Trophoblast cell (in vitro differentiated cells and primary cell): ENCODE data around the gene ZC3H7B.
A peak's percentile ranks its signal among the peaks of the same experiment; 100 is the strongest.

ENCODE experiments used
- DNase-seq, 2 donors: peaks; one replicate each; pipeline ENCODE4 v3.0.0-alpha.2; 2016
- H2AFZ ChIP-seq: 2 replicates; pipeline ENCODE4 v1.6.1; 2013; ENCODE audit warnings: low read length, moderate library complexity, mild to moderate bottlenecking; ENCODE audit not compliant: insufficient read depth, poor library complexity
- H2AK5ac ChIP-seq: 2 replicates; pipeline ENCODE4 v1.6.1; 2013; ENCODE audit warnings: mild to moderate bottlenecking, low read length
- H2BK120ac ChIP-seq: 2 replicates; pipeline ENCODE4 v1.6.1; 2013; ENCODE audit warnings: low read length, mild to moderate bottlenecking, moderate library complexity; ENCODE audit not compliant: insufficient read depth, poor library complexity
- H2BK12ac ChIP-seq: 2 replicates; pipeline ENCODE4 v1.6.1; 2013; ENCODE audit warnings: mild to moderate bottlenecking, low read length, moderate library complexity
- H2BK5ac ChIP-seq: 2 replicates; pipeline ENCODE4 v1.6.1; 2013; ENCODE audit warnings: low read length, low read depth, moderate library complexity, mild to moderate bottlenecking; ENCODE audit not compliant: poor library complexity
- H3K14ac ChIP-seq: 2 replicates; pipeline ENCODE4 v1.6.1; 2013; ENCODE audit warnings: mild to moderate bottlenecking, low read length
- H3K18ac ChIP-seq: 2 replicates; pipeline ENCODE4 v1.6.1; 2013; ENCODE audit warnings: mild to moderate bottlenecking, low read length
- H3K23ac ChIP-seq: 2 replicates; pipeline ENCODE4 v1.6.1; 2013; ENCODE audit warnings: low read length
- H3K27ac ChIP-seq: 2 replicates; pipeline ENCODE4 v1.5.1; 2013; ENCODE audit warnings: low read depth, mild to moderate bottlenecking, inconsistent platforms, low read length, moderate library complexity
- H3K27me3 ChIP-seq: 2 replicates; pipeline ENCODE4 v1.6.1; 2013; ENCODE audit warnings: inconsistent platforms, mild to moderate bottlenecking, low read length, moderate library complexity; ENCODE audit not compliant: insufficient read depth
- H3K36me3 ChIP-seq, 2 experiments: 1 replicate in 1 of 2; 2 replicates in 1 of 2; pipeline ENCODE4 v1.6.1; 2013; ENCODE audit warnings: low read length in 2 of 2, mild to moderate bottlenecking in 2 of 2, moderate library complexity in 1 of 2; ENCODE audit not compliant: insufficient read depth in 2 of 2, control insufficient read depth in 1 of 2
- H3K4ac ChIP-seq: 2 replicates; pipeline ENCODE4 v1.6.1; 2013; ENCODE audit warnings: low read depth, mild to moderate bottlenecking, low read length, moderate library complexity
- H3K4me1 ChIP-seq, 2 experiments: 1 replicate in 1 of 2; 2 replicates in 1 of 2; pipeline ENCODE4 v1.6.1; 2013; ENCODE audit warnings: low read length in 2 of 2, mild to moderate bottlenecking in 2 of 2, moderate library complexity in 1 of 2; ENCODE audit not compliant: insufficient read depth in 2 of 2, control insufficient read depth in 1 of 2
- H3K4me2 ChIP-seq: 2 replicates; pipeline ENCODE4 v1.6.1; 2013; ENCODE audit warnings: inconsistent platforms, mild to moderate bottlenecking, low read length, moderate library complexity
- H3K4me3 ChIP-seq: 2 replicates; pipeline ENCODE4 v1.5.1; 2013; ENCODE audit warnings: mild to moderate bottlenecking, low read depth, low read length, inconsistent platforms
- H3K79me1 ChIP-seq: one replicate; pipeline ENCODE4 v1.6.1; 2013; ENCODE audit warnings: low read length
- H3K79me2 ChIP-seq: 2 replicates; pipeline ENCODE4 v1.6.1; 2013; ENCODE audit warnings: low read length, mild to moderate bottlenecking; ENCODE audit not compliant: control insufficient read depth, insufficient read depth, poor library complexity
- H3K9ac ChIP-seq: 2 replicates; pipeline ENCODE4 v1.6.1; 2013; ENCODE audit warnings: mild to moderate bottlenecking, low read length
- H3K9me3 ChIP-seq: 2 replicates; pipeline ENCODE4 v1.6.1; 2013; ENCODE audit warnings: low read depth, mild to moderate bottlenecking, control low read depth, inconsistent platforms, low read length; ENCODE audit not compliant: insufficient read depth
- H4K12ac ChIP-seq: 2 replicates; pipeline ENCODE4 v1.6.1; 2013; ENCODE audit warnings: low read depth, mild to moderate bottlenecking, low read length, moderate library complexity
- H4K8ac ChIP-seq: 2 replicates; pipeline ENCODE4 v1.6.1; 2013; ENCODE audit warnings: low read depth, mild to moderate bottlenecking, low read length, moderate library complexity
- H4K91ac ChIP-seq: one replicate; pipeline ENCODE4 v1.6.1; 2013; ENCODE audit warnings: low read depth, mild to moderate bottlenecking, low read length, moderate library complexity
- WGBS: extraction: QIAGEN DNeasy Blood & Tissue Kit; methylation state at CpG from one replicate; pipeline ENCODE4 v1.1.7; 2013; ENCODE audit warnings: missing lambda C conversion rate; ENCODE audit not compliant: insufficient read length, insufficient coverage; ENCODE audit errors: extremely low coverage; 5-methylcytosine and 5-hydroxymethylcytosine counted together

ZC3H7B gene

GRCh38 chr22:41384128-41384527 lies 82.8 kb downstream of the ZC3H7B start:
- Histone ChIP-seq H3K79me2 (peaks cover 2% of the 10 kb centered on the region), H3K4ac (no peak overlapping the region), H3K18ac (no peak overlapping the region), H3K36me3 (peaks cover 2 to 7% of the 10 kb centered on the region in 2 experiments), H2BK12ac (no peak overlapping the region), H3K27ac (no peak overlapping the region), H3K4me3 (no peak overlapping the region), H3K9me3 (no peaks in the 10 kb centered on the region), H3K14ac (no peak overlapping the region), H3K79me1 (peaks cover 9% of the 10 kb centered on the region), H4K8ac (no peak overlapping the region), H3K4me2 (no peak overlapping the region), H4K91ac (no peak overlapping the region), H3K4me1 (peaks cover 8 to 14% of the 10 kb centered on the region in 2 experiments), H2BK5ac (no peak overlapping the region), H2BK120ac (no peak overlapping the region), H3K27me3 (no peaks in the 10 kb centered on the region), H4K12ac (no peak overlapping the region), H3K23ac (no peak overlapping the region), H2AK5ac (no peak overlapping the region), H2AFZ (no peak overlapping the region), H3K9ac (no peak overlapping the region)
- no peak for DNase-seq

- H3K4me2 ChIP-seq: no peak overlapping the region
- H3K4ac ChIP-seq: no peak overlapping the region
- no peaks in the 10 kb centered on the region for H3K79me2 ChIP-seq
- H3K23ac ChIP-seq: no peak overlapping the region
- H3K9ac ChIP-seq: no peak overlapping the region
- peaks cover 3 to 5% of the 10 kb centered on the region in 2 experiments for H3K4me1 ChIP-seq
- H3K14ac ChIP-seq: no peak overlapping the region
- no peaks in the 10 kb centered on the region for H3K27me3 ChIP-seq
- H4K12ac ChIP-seq: no peak overlapping the region
- no peak overlapping the region for H4K8ac ChIP-seq
- no peak overlapping the region for H2BK12ac ChIP-seq
- H4K91ac ChIP-seq: no peak overlapping the region
- H2AFZ ChIP-seq: no peak overlapping the region
- WGBS: no CpG with 5 or more reads among the region's 7 CpGs
- no peak overlapping the region for H2BK120ac ChIP-seq
- no peak overlapping the region for H3K27ac ChIP-seq
- no peak overlapping the region for H3K18ac ChIP-seq
- H3K36me3 ChIP-seq: peaks cover 2 to 9% of the 10 kb centered on the region in 2 experiments
- H3K4me3 ChIP-seq: peak overlapping the region; percentile 10
- H2AK5ac ChIP-seq: no peak overlapping the region
- no peaks in the 10 kb centered on the region for H3K79me1 ChIP-seq
- no peak for DNase-seq
- no peak overlapping the region for H2BK5ac ChIP-seq
- no peaks in the 10 kb centered on the region for H3K9me3 ChIP-seq
Measured at GRCh38 chr22:41387341-41387740, 86.0 kb downstream of the ZC3H7B start.

DNA sequence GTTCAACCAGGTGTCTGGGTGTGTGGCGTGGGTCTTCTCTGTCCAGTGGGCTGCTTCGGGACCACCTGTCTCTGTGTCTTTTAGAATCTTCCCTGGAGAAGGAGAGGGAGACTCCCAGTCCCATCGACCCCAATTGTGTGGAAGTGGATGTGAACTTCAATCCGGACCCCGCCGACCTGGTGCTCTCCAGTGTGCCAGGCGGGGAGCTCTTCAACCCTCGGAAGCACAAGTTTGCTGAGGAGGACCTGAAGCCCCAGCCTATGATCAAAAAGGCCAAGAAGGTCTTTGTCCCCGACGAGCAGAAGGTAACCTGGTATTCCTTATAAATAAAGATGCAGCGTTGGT lies 92.7 kb downstream of the ZC3H7B start:
- Histone ChIP-seq H3K4ac (no peak overlapping the region), H3K9me3 (no peaks in the 10 kb centered on the region), H3K4me1 (no peaks in the 10 kb centered on the region), H3K36me3 (peaks cover 11 to 19% of the 10 kb centered on the region in 2 experiments), H3K79me2 (no peaks in the 10 kb centered on the region), H2BK12ac (no peak overlapping the region), H2AK5ac (no peak overlapping the region), H3K4me2 (no peak overlapping the region), H3K23ac (no peak overlapping the region), H3K79me1 (no peaks in the 10 kb centered on the region), H4K91ac (no peak overlapping the region), H4K8ac (no peak overlapping the region), H4K12ac (no peak overlapping the region), H2BK120ac (no peak overlapping the region), H3K27me3 (no peaks in the 10 kb centered on the region), H3K9ac (no peak overlapping the region), H3K18ac (no peak overlapping the region), H3K27ac (no peak overlapping the region), H2BK5ac (no peak overlapping the region), H2AFZ (no peak overlapping the region), H3K14ac (no peak overlapping the region), H3K4me3 (no peak overlapping the region)
- DNase-seq: no peak
- no CpG with 5 or more reads among the region's 11 CpGs for WGBS

DNA sequence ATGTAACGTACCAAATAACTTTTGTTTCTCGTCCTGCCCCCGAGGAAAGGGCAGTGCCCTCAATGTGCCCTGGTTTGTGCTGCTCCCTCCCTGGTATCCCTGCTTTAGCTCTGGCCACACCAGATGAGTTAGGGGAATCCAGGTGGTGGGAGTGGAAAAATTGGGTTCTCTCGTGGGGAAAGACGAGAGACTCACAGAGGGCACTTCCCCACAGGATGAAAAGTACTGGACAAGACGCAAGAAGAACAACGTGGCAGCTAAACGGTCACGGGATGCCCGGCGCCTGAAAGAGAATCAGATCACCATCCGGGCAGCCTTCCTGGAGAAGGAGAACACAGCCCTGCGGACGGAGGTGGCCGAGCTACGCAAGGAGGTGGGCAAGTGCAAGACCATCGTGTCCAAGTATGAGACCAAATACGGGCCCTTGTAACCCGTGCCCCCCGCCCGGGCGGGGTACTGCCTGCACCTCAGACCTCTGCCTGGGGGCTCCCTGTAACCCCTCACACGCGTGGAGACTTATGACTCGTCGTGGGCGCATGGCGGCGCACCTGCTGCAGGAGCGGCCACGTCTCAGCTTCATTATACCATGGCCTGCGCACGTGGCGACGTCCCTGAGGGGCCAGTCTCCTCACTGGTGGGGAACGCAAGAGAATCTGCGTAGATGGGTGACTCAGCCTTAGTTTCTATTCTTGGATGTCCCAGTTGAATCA lies 94.4 kb downstream of the ZC3H7B start:
- Histone ChIP-seq H3K36me3 (peaks cover 11 to 19% of the 10 kb centered on the region in 2 experiments), H3K4ac (no peak overlapping the region), H3K4me3 (no peak overlapping the region), H3K9me3 (no peaks in the 10 kb centered on the region), H3K79me2 (no peaks in the 10 kb centered on the region), H3K9ac (no peak overlapping the region), H3K18ac (no peak overlapping the region), H3K23ac (no peak overlapping the region), H2AK5ac (no peak overlapping the region), H2BK12ac (no peak overlapping the region), H4K91ac (no peak overlapping the region), H2BK5ac (no peak overlapping the region), H4K12ac (no peak overlapping the region), H3K4me1 (no peaks in the 10 kb centered on the region), H3K79me1 (no peaks in the 10 kb centered on the region), H3K27ac (no peak overlapping the region), H2BK120ac (no peak overlapping the region), H3K27me3 (no peaks in the 10 kb centered on the region), H3K4me2 (no peak overlapping the region), H2AFZ (no peak overlapping the region), H3K14ac (no peak overlapping the region), H4K8ac (no peak overlapping the region)
- no peak for DNase-seq
- WGBS: no CpG with 5 or more reads among the region's 37 CpGs
